IPS DF 4.7 (cell line): ENCODE data around the gene UBQLN4.

Experiments used
- DNase-seq: peaks from one replicate; pipeline ENCODE4 v3.0.0-alpha.2; 2013; ENCODE audit warnings: low spot score; ENCODE audit errors: extremely low read depth

UBQLN4 gene

DNA sequence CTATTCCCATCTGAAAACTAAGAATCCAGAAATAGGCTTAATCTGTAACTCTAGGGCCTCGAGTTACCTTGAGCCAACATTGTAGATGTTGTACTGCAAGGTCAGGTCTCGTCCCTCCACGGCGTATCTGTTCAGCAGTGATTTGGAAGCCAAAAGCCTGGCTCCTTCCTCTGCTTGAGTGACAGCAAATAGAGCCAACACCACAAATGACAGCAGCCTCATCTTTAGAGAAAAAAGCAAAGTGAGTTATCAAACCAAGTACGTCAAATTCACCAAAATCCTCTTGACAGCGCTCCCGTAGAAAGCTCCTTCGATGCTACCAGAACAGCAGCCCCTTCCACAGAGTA, 33.7 kb downstream of the UBQLN4 start:
- DNase-seq = no peak

DNA sequence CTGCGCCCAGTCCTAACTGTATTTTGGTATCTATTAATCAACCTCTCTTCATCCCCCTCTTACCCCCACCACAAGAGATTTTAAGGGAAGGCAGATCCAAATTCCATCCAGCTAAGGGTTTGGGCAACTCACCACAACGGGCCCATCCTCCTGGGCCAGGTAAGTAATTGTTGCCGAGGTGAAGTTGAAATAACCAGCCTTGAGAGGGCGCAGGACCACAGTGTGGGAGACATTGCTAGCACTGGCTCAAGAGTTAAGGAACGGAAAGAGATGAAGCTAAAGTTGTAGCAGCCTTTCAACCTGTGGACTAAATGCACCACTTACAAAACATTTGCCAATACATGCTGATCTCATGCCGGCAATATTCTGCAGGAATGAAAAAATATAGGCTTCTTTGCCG, 38.8 kb downstream of the UBQLN4 start:
- DNase-seq = no peak

DNA sequence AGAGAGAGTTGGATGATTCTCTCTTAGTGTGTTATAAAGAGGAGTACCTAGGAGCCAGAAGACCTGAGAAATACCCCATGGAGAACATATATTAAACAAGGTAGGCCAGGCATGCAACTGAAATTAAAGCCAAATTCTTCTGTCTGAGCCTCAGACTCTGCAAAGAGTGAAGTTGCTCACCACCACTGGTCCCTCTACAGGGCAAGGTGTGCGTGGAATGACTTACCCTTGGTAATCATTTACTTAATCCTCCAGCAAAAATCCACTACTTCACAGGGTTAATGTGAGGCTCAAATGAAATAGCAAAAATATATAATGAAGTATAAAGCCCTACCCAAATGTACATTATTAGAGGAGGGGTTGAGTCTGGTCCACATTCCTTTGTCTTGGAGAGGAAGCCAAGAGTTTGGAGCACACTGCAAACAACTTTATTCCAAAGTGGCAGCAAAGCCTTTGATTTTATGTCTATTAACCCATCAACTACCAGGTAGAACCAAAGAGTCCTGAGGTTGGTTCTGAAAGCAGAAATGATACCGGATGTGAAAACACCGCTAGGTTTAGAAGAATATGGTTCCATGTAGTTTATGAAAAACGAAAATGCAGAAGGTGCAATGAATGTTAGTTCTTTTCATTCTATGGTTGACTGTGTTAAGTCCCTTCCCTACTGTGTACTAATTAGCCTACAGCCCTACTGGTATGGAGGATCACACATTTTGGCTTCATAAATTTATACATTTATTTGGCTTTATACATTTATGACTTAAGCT, 41.4 kb downstream of the UBQLN4 start:
- DNase-seq = no peak

DNA sequence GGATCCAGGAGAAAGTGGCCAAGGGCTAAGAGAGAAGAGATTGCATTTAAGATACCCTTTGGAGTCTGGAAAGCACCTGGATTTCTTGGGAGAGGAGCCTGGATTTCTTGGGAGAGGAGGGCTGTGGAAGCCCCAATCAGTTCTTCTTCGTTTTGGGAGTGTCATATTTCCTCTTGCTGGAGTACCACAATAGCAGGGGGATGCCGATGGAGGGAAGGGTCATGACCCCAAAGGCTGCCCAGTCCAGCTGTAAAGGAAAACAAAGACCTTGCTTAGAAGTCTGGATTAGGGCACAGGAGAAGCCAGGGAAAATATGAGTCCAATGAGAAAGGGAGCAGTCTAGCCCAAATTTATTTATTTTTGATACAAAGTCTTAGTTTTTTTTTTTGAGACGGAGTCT, 44.2 kb downstream of the UBQLN4 start:
- no peak for DNase-seq

GRCh38 chr1:156006666-156007376, 46.8 kb downstream of the UBQLN4 start:
- no peak for DNase-seq

DNA sequence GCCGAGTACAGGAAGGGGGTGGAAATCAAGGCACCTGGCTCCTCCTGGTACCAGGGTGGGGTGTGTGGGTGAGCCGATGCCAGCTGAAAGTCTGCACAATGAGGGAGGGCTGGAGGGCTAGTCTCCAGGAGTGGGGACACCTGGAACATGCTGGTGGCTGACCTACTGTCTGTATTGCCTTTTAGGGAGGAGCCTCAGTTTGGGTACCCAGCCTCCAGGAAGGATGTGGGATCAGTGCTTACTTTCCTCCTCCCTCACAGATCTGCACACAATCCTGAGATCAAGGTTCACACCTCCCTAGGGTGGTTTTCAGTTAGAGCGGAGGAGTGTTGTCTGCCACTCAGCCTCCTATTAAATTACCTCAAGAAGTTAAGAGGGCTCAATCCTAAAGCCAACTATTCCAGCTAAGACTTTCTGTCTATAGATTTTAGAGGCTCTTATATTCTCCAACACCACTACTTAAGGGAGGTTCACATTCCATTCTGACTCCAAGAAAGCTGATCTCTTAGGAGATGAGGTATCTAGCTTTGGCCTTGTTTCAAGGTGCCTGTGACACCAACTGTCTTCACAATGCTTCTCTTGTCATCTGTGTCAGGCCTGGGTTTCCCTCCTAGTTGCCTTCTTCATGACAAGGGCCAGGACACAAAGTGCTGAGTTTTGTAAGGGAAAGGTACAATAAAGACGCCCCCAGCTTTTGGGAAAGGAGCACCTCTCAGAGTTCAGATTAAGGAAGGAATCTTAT, 48.6 kb downstream of the UBQLN4 start:
- DNase-seq = no peak

GRCh38 chr1:156003923-156004188, 49.7 kb downstream of the UBQLN4 start:
- DNase-seq = no peak

- no peak for DNase-seq
These were observed 51.2 kb downstream of the UBQLN4 start for GRCh38 chr1:156002188-156002911.

GRCh38 chr1:156001662-156002171, 51.9 kb downstream of the UBQLN4 start:
- DNase-seq = no peak

GRCh38 chr1:156001021-156001661, 52.5 kb downstream of the UBQLN4 start:
- no peak for DNase-seq

DNA sequence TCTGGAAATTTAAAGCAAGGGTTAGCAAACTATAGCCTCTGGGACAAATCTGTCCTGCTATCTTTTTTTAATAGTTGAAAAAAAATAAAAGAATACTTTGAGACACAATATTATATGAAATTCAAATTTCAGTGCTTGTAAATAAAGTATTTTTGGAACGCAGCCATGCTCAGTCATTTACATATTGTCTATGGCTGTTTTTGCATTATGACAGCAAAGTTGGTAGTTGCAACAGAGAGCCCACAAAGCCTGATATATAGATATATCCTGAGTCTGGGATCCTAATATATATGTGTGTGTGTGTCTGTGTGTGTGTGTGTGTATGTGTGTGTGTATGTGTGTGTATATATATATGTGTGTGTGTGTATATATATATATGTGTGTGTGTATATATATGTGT, 53.6 kb downstream of the UBQLN4 start:
- no peak for DNase-seq

- DNase-seq = no peak
These were observed 57.4 kb downstream of the UBQLN4 start for GRCh38 chr1:155996166-155996565.

DNA sequence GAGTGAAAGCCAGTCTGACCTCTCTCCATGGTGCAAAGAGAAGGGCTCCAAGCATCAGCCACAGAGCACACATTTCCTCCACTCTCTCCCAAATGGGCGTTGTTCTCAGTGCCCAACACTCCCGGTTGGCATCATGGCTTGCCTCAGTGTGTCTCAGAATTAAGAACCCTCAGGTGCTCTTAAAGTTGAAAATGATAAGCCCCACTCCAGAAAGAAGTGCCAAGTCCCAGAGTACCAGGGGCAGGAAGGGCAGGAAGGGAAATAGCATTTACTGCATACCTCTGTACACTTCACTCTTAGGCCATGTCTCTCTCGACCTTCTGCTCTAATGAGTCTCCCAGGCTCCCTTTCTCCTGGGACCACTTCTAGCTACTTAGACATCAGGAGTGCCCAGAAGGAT, 60.0 kb downstream of the UBQLN4 start:
- DNase-seq = no peak

GRCh38 chr1:155990005-155990739, 63.4 kb downstream of the UBQLN4 start:
- DNase-seq = no peak

GRCh38 chr1:155989242-155990004, 64.2 kb downstream of the UBQLN4 start:
- no peak for DNase-seq
